Immature natural killer cell (primary cell): ENCODE results near the gene HNRNPCL1. TPM values are rescaled to one million over a fixed set of nuclear protein-coding genes. Genes with fewer than 3 reads are reported as not detected.
"Not testable (repeated sequence)": the region's sequence is repeated elsewhere in the genome, so short reads cannot be mapped to it uniquely, and the experiment has no call there.

Experiments used
- DNase-seq, 3 donors: peaks; one replicate each; pipeline ENCODE4 v3.0.0; 2022; ENCODE audit warnings: mixed read lengths in 1 of 3
- H3K27ac Mint-ChIP-seq, 6 donors: one replicate each; pipeline ENCODE4 v1.8.0; 2020; ENCODE audit warnings: mixed read lengths in 6 of 6, mild to moderate bottlenecking in 5 of 6, inconsistent platforms in 4 of 6, moderate library complexity in 3 of 6
- H3K27me3 Mint-ChIP-seq, 3 donors: one replicate each; pipeline ENCODE4 v1.8.0; 2020 to 2021; ENCODE audit warnings: low read depth in 3 of 3, mild to moderate bottlenecking in 3 of 3, mixed read lengths in 3 of 3, moderate library complexity in 3 of 3, inconsistent platforms in 1 of 3
- H3K36me3 Mint-ChIP-seq, 3 donors: one replicate each; pipeline ENCODE4 v1.8.0; 2020; ENCODE audit warnings: mixed read lengths in 3 of 3, inconsistent platforms in 2 of 3, mild to moderate bottlenecking in 2 of 3
- H3K4me1 Mint-ChIP-seq, 2 donors: one replicate each; pipeline ENCODE4 v1.8.0; 2020; ENCODE audit warnings: inconsistent platforms in 2 of 2, mild to moderate bottlenecking in 2 of 2, mixed read lengths in 2 of 2, moderate library complexity in 1 of 2
- H3K4me3 Mint-ChIP-seq, 5 donors: one replicate each; pipeline ENCODE4 v1.8.0; 2020; ENCODE audit warnings: mild to moderate bottlenecking in 5 of 5, mixed read lengths in 5 of 5, inconsistent platforms in 3 of 5, moderate library complexity in 3 of 5
- H3K9me3 Mint-ChIP-seq, 6 donors: one replicate each; pipeline ENCODE4 v1.8.0; 2020; ENCODE audit warnings: mild to moderate bottlenecking in 6 of 6, mixed read lengths in 6 of 6, inconsistent platforms in 4 of 6, moderate library complexity in 3 of 6
- polyA plus RNA-seq, 3 donors: library from polyadenylated mRNA; unstranded; fragments of 300-500 nt; fragmentation: Illumina TruSeq; gene quantifications; one replicate each; pipeline ENCODE4 v1.2.3, GENCODE V29; 2021

The HNRNPCL1 gene
- not detected for polyA plus RNA-seq

DNA sequence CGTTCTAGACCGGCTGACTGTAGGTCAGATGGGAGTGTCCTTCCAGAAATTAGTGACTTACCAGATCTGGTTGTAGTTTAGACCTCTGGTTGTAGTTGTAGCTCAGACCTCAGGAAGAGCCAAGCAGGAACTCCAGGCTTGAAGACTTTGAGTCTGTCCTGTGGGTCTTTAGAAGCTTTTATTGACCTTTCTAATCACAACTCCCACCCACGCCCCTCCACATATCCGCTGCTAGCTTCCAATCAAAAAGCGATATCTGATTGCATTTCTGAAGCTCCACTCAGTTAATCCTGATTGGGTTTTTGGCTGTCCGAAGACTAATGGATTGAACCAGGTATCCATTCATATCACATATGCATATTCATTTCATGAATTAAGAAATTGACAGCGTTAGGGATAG is at the start of gene HNRNPCL1:
HNRNPCL1 (minus strand) TSS at position 101 of the 400 bp plus-strand sequence. CDS start 431 bp downstream, outside the sequence.
- H3K27ac Mint-ChIP-seq, DNase-seq, H3K4me3 Mint-ChIP-seq, H3K4me1 Mint-ChIP-seq, H3K27me3 Mint-ChIP-seq, H3K9me3 Mint-ChIP-seq, H3K36me3 Mint-ChIP-seq: not testable (repeated sequence)

DNA sequence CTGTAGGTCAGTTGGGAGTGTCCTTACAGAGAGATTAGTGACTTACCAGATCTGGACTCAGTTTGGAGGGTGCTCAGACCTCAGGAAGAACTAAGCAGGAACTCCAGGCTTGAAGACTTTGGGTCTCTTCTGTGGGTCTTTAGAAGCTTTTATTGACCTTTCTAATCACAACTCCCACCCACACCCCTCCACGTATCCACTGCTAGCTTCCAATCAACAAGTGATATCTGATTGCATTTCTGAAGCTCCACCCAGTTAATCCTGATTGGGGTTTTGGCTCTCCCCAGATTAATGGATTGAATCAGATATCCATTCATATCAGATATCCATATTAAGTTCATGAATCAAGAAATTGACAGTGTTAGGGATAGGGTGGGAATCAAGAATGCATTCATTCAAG is 49.6 kb upstream of the HNRNPCL1 start, which contains the start of gene PRAMEF10:
PRAMEF10 (minus strand) TSS at position 101 of the 400 bp plus-strand sequence. CDS start 2,423 bp downstream, outside the sequence.
- DNase-seq, H3K36me3 Mint-ChIP-seq, H3K27me3 Mint-ChIP-seq, H3K4me1 Mint-ChIP-seq, H3K9me3 Mint-ChIP-seq, H3K4me3 Mint-ChIP-seq, H3K27ac Mint-ChIP-seq: not testable (repeated sequence)

DNA sequence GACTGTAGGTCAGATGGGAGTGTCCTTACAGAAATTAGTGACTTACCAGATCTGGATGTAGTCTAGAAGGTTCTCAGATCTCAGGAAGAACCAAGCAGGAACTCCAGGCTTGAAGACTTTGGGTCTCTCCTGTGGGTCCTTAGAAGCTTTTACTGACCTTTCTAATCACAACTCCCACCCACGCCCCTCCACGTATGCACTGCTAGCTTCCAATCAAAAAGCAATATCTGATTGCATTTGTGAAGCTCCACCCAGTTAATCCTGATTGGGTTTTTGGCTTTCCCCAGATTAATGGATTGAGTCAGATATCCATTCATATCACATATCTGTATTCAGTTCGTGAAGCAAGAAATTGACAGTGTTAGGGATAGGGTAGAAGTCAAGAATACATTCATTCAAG is 37.6 kb upstream of the HNRNPCL1 start, which contains the start of gene PRAMEF4:
PRAMEF4 (minus strand) TSS at position 101 of the 400 bp plus-strand sequence. CDS start 2,807 bp downstream, outside the sequence.
- H3K27me3 Mint-ChIP-seq, H3K4me3 Mint-ChIP-seq, H3K9me3 Mint-ChIP-seq, H3K36me3 Mint-ChIP-seq, H3K4me1 Mint-ChIP-seq, DNase-seq, H3K27ac Mint-ChIP-seq: not testable (repeated sequence)

DNA sequence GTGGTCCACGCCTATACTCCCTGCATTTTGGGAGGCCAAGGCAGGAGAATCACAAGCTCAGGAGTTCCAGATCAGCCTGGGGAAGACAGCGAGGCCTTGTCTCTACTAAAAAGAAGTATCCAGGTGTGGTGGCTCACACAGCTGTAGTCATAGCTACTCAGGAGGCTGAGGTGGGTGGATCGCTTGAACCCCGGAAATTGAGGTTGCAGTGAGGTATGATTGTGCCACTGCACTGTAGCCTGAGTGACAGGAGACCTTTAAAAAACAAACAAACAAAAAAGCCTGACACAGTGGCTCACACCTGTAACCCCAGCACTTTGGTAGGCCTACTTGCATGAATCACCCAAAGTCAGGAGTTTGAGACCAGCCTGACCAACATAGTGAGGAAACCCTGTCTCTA is 29.9 kb upstream of the HNRNPCL1 start:
- not testable (repeated sequence) for H3K27ac Mint-ChIP-seq, H3K27me3 Mint-ChIP-seq, H3K4me1 Mint-ChIP-seq, H3K36me3 Mint-ChIP-seq, H3K4me3 Mint-ChIP-seq, DNase-seq, H3K9me3 Mint-ChIP-seq

- not testable (repeated sequence) for H3K9me3 Mint-ChIP-seq, DNase-seq, H3K27ac Mint-ChIP-seq, H3K36me3 Mint-ChIP-seq, H3K4me3 Mint-ChIP-seq, H3K27me3 Mint-ChIP-seq, H3K4me1 Mint-ChIP-seq
Observed at GRCh38 chr1:12863131-12863880, 14.8 kb upstream of the HNRNPCL1 start.

- not testable (repeated sequence) for H3K9me3 Mint-ChIP-seq, H3K36me3 Mint-ChIP-seq, DNase-seq, H3K4me1 Mint-ChIP-seq, H3K27ac Mint-ChIP-seq, H3K4me3 Mint-ChIP-seq
- peaks cover 0 to 11% (median under 1%) of the 10 kb centered on the region in 3 donors for H3K27me3 Mint-ChIP-seq
Observed at GRCh38 chr1:12856786-12857185, 8.3 kb upstream of the HNRNPCL1 start, which contains the start of gene PRAMEF2. Gene PRAMEF2, plus strand, starts transcription at chr1:12857086. Its CDS starts 1,924 bp downstream, at chr1:12859010.

DNA sequence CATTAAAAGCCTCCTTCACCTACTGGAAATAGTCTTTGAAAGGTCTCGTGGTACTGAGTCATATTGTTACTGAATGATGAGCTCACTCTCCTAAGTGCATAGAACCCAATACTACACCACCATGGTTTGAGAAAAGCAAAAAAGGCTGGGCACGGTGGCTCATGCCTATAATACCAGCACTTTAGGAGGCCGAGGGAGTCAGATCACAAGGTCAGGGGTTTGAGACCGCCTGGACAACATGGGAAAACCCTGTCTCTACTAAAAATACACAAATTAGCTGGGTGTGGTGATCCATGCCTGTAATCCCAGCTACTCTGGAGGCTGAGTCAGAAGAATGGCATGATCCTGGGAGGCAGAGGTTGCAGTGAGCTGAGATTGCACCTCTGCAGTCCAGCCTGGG is 3.3 kb upstream of the HNRNPCL1 start:
- no peaks in the 10 kb centered on the region for H3K9me3 Mint-ChIP-seq
- peaks cover 0 to 12% (median 3%) of the 10 kb centered on the region in 3 donors for H3K27me3 Mint-ChIP-seq
- no peaks in the 10 kb centered on the region for H3K36me3 Mint-ChIP-seq
- DNase-seq = no peak
- no peak overlapping the region for H3K4me3 Mint-ChIP-seq
- H3K27ac Mint-ChIP-seq = no peak overlapping the region
- no peaks in the 10 kb centered on the region for H3K4me1 Mint-ChIP-seq

DNA sequence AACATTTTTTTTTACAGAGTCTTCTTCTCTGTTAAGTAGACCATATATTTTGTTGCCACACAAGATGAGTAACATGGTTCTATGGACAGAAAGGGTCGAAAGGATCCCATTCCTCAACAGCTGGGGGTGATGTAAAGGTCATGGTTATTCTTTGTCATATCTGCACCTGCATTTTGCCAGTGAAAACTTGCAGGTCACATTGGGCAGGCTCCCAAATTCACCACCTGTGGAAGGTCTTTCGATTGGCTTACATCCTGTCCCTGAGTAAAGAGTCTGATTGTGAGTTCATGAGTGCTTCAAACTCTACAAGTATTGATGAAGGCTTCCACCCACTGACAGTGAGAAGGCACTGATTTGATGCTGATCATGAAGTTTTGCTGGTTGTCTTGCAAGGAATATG is 15.3 kb downstream of the HNRNPCL1 start:
- not testable (repeated sequence) for H3K36me3 Mint-ChIP-seq, H3K27ac Mint-ChIP-seq, DNase-seq, H3K4me1 Mint-ChIP-seq, H3K9me3 Mint-ChIP-seq, H3K27me3 Mint-ChIP-seq, H3K4me3 Mint-ChIP-seq

DNA sequence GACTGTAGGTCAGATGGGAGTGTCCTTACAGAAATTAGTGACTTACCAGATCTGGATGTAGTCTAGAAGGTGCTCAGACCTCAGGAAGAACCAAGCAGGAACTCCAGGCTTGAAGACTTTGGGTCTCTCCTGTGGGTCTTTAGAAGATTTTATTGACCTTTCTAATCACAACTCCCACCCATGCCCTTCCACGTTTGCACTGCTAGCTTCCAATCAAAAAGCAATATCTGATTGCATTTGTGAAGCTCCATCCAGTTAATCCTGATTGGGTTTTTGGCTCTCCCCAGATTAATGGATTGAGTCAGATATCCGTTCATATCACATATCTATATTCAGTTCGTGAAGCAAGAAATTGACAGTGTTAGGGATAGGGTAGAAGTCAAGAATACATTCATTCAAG is 17.2 kb downstream of the HNRNPCL1 start, which contains the start of gene PRAMEF11:
PRAMEF11 (minus strand) TSS at position 101 of the 400 bp plus-strand sequence. CDS start 2,621 bp downstream, outside the sequence.
- not testable (repeated sequence) for H3K4me3 Mint-ChIP-seq, H3K4me1 Mint-ChIP-seq, H3K27ac Mint-ChIP-seq, H3K27me3 Mint-ChIP-seq, H3K9me3 Mint-ChIP-seq, H3K36me3 Mint-ChIP-seq, DNase-seq

DNA sequence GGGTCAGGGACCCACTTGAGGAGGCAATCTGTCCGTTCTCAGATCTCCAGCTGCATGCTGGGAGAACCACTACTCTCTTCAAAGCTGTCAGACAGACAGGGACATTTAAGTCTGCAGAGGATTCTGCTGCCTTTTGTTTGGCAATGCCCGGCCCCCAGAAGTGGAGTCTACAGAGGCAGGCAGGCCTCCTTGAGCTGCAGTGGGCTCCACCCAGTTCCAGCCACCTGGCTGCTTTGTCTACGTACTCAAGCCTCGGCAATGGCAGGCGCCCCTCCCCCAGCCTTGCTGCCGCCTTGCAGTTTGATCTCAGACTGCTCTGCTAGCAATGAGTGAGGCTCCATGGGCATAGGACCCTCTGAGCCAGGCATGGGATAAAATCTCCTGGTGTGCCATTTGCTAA is 29.5 kb downstream of the HNRNPCL1 start:
- H3K4me1 Mint-ChIP-seq, H3K36me3 Mint-ChIP-seq: not testable (repeated sequence)

GRCh38 chr1:12811409-12811784 is 37.1 kb downstream of the HNRNPCL1 start:
- H3K27ac Mint-ChIP-seq = no peak overlapping the region
- H3K9me3 Mint-ChIP-seq = peaks cover 0 to 3% (median 0%) of the 10 kb centered on the region in 6 donors
- H3K36me3 Mint-ChIP-seq = no peaks in the 10 kb centered on the region
- H3K4me3 Mint-ChIP-seq = no peak overlapping the region
- H3K4me1 Mint-ChIP-seq = no peaks in the 10 kb centered on the region
- peaks cover 1 to 18% (median 12%) of the 10 kb centered on the region in 3 donors for H3K27me3 Mint-ChIP-seq
- no peak for DNase-seq

More for the DNA sequence above, 29.5 kb downstream of the HNRNPCL1 start:
- not testable (repeated sequence) for H3K9me3 Mint-ChIP-seq, H3K27me3 Mint-ChIP-seq, H3K4me3 Mint-ChIP-seq, DNase-seq, H3K27ac Mint-ChIP-seq

GRCh38 chr1:12810691-12811408 is 37.7 kb downstream of the HNRNPCL1 start:
- H3K4me3 Mint-ChIP-seq = no peak overlapping the region
- no peaks in the 10 kb centered on the region for H3K4me1 Mint-ChIP-seq
- no peaks in the 10 kb centered on the region for H3K36me3 Mint-ChIP-seq
- peaks cover 1 to 16% (median 12%) of the 10 kb centered on the region in 3 donors for H3K27me3 Mint-ChIP-seq
- no peak overlapping the region for H3K27ac Mint-ChIP-seq
- no peak for DNase-seq
- peaks cover 0 to 3% (median under 1%) of the 10 kb centered on the region in 6 donors for H3K9me3 Mint-ChIP-seq

GRCh38 chr1:12809933-12810332 is 38.6 kb downstream of the HNRNPCL1 start:
- H3K27ac Mint-ChIP-seq = no peak overlapping the region
- H3K4me3 Mint-ChIP-seq = no peak overlapping the region
- H3K27me3 Mint-ChIP-seq = peaks cover 0 to 13% (median 10%) of the 10 kb centered on the region in 3 donors
- DNase-seq = no peak
- H3K4me1 Mint-ChIP-seq = no peaks in the 10 kb centered on the region
- H3K9me3 Mint-ChIP-seq = peaks cover 0 to 9% (median 4%) of the 10 kb centered on the region in 6 donors
- no peaks in the 10 kb centered on the region for H3K36me3 Mint-ChIP-seq

GRCh38 chr1:12799730-12800129 is 48.8 kb downstream of the HNRNPCL1 start:
- peaks cover 0 to 2% (median 0%) of the 10 kb centered on the region in 6 donors for H3K9me3 Mint-ChIP-seq
- peaks cover 0 to 5% (median 4%) of the 10 kb centered on the region in 3 donors for H3K27me3 Mint-ChIP-seq
- no peaks in the 10 kb centered on the region for H3K36me3 Mint-ChIP-seq
- no peak for DNase-seq
- no peak overlapping the region for H3K4me3 Mint-ChIP-seq
- no peaks in the 10 kb centered on the region for H3K4me1 Mint-ChIP-seq
- no peak overlapping the region for H3K27ac Mint-ChIP-seq
